Tibial nerve (tissue), 4 donors: ENCODE measurements around the gene STING1. TPM values are rescaled to one million over a fixed set of nuclear protein-coding genes. Genes with fewer than 3 reads are reported as not detected.

ENCODE experiments used
- DNase-seq, 2 donors: peaks; one replicate each; pipeline ENCODE4 v3.0.0-alpha.2; 2019; ENCODE audit warnings: low spot score in 2 of 2
- H3K27ac ChIP-seq, 4 donors: fragments of 200-600 bp; sonication (generic) in 3 of 4; one replicate each; pipeline ENCODE4 v1.5.1; 2017 to 2019; ENCODE audit warnings: mild to moderate bottlenecking in 1 of 4
- H3K27me3 ChIP-seq, 2 donors: fragments of 200-600 bp; sonication (generic) in 1 of 2; one replicate each; pipeline versions ENCODE4 v1.5.1 to v1.6.0; 2017 to 2019
- H3K36me3 ChIP-seq, 3 donors: fragments of 200-600 bp; sonication (generic); one replicate each; pipeline ENCODE4 v1.5.1; 2018 to 2019
- H3K4me1 ChIP-seq, 4 donors: fragments of 200-600 bp; sonication (generic) in 3 of 4; one replicate each; pipeline ENCODE4 v1.5.1; 2017 to 2019
- H3K4me3 ChIP-seq, 4 donors: fragments of 200-600 bp; sonication (generic) in 3 of 4; one replicate each; pipeline ENCODE4 v1.5.1; 2017 to 2019; ENCODE audit warnings: mild to moderate bottlenecking in 1 of 4, moderate library complexity in 1 of 4
- H3K9me3 ChIP-seq, 4 donors: fragments of 200-600 bp; sonication (generic) in 3 of 4; one replicate each; pipeline ENCODE4 v1.5.1; 2017 to 2019
- EP300 ChIP-seq, 2 donors: sonication (generic); formaldehyde crosslinking; IDR thresholded peaks; one replicate each; pipeline ENCODE4 v1.6.1; 2017; ENCODE audit warnings: antibody characterized with exemption in 2 of 2, mild to moderate bottlenecking in 1 of 2
- POLR2A ChIP-seq, 2 donors: fragments of 450-650 bp; IDR thresholded peaks; one replicate each; pipeline ENCODE4 v1.6.1; 2017; ENCODE audit warnings: antibody characterized with exemption in 2 of 2, mild to moderate bottlenecking in 2 of 2, moderate library complexity in 2 of 2
- WGBS, 2 donors: methylation state at CpG; one replicate each; pipeline ENCODE4 v1.1.5; 2018; 5-methylcytosine and 5-hydroxymethylcytosine counted together
- total RNA-seq, 4 donors: library from RNA; depleted of rRNA; stranded (reverse); fragments of >200 nt; gene quantifications; one replicate each; pipeline ENCODE4 v1.1.0, GENCODE V29; 2016
- TF ChIP-seq, protein P1 (sequence below), 5 experiments: fragments of 200-600 bp in 3 of 5; fragments of 450-650 bp in 2 of 5; sonication (generic) in 3 of 5; IDR thresholded peaks; one replicate each; pipeline ENCODE4 v1.5.1; 2016 to 2019; ENCODE audit warnings: antibody characterized with exemption in 5 of 5, mild to moderate bottlenecking in 3 of 5, moderate library complexity in 2 of 5

The STING1 gene
- total RNA-seq, 4 donors from 2014 or later = 48.1 to 102 (median 73.1) TPM

- no peak for DNase-seq
- H3K36me3 ChIP-seq = no peaks in the 10 kb centered on the region
- TF ChIP-seq EP300 (IDR thresholded peaks at IDR 0.05) = no peak
- TF ChIP-seq, protein P1, sequence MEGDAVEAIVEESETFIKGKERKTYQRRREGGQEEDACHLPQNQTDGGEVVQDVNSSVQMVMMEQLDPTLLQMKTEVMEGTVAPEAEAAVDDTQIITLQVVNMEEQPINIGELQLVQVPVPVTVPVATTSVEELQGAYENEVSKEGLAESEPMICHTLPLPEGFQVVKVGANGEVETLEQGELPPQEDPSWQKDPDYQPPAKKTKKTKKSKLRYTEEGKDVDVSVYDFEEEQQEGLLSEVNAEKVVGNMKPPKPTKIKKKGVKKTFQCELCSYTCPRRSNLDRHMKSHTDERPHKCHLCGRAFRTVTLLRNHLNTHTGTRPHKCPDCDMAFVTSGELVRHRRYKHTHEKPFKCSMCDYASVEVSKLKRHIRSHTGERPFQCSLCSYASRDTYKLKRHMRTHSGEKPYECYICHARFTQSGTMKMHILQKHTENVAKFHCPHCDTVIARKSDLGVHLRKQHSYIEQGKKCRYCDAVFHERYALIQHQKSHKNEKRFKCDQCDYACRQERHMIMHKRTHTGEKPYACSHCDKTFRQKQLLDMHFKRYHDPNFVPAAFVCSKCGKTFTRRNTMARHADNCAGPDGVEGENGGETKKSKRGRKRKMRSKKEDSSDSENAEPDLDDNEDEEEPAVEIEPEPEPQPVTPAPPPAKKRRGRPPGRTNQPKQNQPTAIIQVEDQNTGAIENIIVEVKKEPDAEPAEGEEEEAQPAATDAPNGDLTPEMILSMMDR (IDR thresholded peaks at IDR 0.05) = no peak
- no peak for TF ChIP-seq POLR2A (IDR thresholded peaks at IDR 0.05)
- H3K27ac ChIP-seq = no peak overlapping the region
- H3K4me3 ChIP-seq = no peak overlapping the region
- no peaks in the 10 kb centered on the region for H3K27me3 ChIP-seq
- H3K4me1 ChIP-seq = peaks cover 0 to 6% (median 0%) of the 10 kb centered on the region in 4 donors
- H3K9me3 ChIP-seq = no peaks in the 10 kb centered on the region
- WGBS, 2 donors = 91 to 92% methylated on average over 5 of the region's 5 CpGs
Observed at GRCh38 chr5:139457241-139457640, 25.3 kb downstream of the STING1 start.

- no peak for DNase-seq
- Histone ChIP-seq H3K27ac (no peak overlapping the region), H3K9me3 (no peaks in the 10 kb centered on the region), H3K36me3 (no peaks in the 10 kb centered on the region), H3K27me3 (no peaks in the 10 kb centered on the region), H3K4me3 (no peak overlapping the region), H3K4me1 (peaks cover 0 to 6% (median 0%) of the 10 kb centered on the region in 4 donors)
- 93 to 94% methylated on average over 5 to 12 of the region's 12 CpGs for WGBS, 2 donors
- TF ChIP-seq EP300 (IDR thresholded peaks at IDR 0.05) = no peak
Observed at GRCh38 chr5:139456776-139457175, 25.8 kb downstream of the STING1 start.

- Histone ChIP-seq H3K27me3 (no peaks in the 10 kb centered on the region), H3K4me3 (no peak overlapping the region), H3K27ac (no peak overlapping the region), H3K4me1 (peaks cover 0 to 6% (median 0%) of the 10 kb centered on the region in 4 donors), H3K9me3 (no peaks in the 10 kb centered on the region), H3K36me3 (no peaks in the 10 kb centered on the region)
- TF ChIP-seq EP300 (IDR thresholded peaks at IDR 0.05) (no peak), POLR2A (IDR thresholded peaks at IDR 0.05) (no peak)
- TF ChIP-seq, protein P1 (IDR thresholded peaks at IDR 0.05) = no peak
- WGBS, 2 donors = 85 to 87% methylated on average over 11 of the region's 11 CpGs
- DNase-seq = no peak
Observed at GRCh38 chr5:139454568-139455290, 27.8 kb downstream of the STING1 start.

DNA sequence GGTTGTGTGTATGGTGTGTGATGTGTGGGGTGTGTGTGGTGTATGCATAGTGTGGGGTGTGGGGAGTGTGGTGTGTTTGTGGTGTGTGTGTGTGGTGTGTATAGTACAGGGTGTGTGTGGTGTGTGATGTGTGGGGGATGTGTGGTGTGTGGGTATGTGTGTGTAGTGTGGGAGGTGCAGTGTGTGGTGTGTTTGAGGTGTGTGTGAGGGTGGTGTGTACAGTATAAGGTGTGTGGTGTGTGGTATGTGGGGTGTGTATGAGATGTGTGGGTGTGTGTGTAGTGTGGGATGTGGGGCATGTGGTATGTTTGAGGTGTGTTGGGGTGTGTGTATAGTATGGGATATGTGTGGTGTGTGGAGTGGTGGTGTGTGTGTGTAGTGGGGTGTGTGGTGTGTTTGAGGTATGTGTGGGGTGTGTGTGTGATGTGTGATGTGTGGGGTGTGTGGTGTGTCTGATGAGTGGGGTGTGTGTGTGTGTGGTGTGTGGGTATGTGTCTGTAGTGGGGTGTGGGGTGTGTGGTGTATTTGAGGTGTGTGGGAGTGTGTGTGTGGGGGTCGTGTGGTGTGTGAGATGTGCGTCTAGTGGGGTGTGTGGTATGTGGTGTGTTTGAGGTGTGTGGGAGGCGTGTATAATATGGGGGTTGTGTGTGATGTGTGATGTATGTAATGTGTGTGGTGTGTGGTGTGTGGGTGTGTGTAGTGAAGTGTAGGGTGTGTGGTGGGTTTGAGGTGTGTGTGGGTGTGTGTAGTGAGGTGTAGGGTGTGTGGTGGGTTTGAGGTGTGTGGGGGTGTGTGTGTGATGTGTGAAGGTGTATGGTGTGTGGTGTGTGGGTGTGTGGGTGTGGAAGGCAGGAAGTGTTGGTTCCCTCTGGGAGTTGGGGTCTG lies 28.6 kb downstream of the STING1 start:
- H3K9me3 ChIP-seq = no peaks in the 10 kb centered on the region
- no peak for DNase-seq

GRCh38 chr5:139451878-139452660 lies 30.5 kb downstream of the STING1 start:
- no peak for DNase-seq
- Histone ChIP-seq H3K36me3 (no peaks in the 10 kb centered on the region), H3K4me3 (no peak overlapping the region), H3K27ac (no peak overlapping the region), H3K9me3 (no peaks in the 10 kb centered on the region), H3K27me3 (no peaks in the 10 kb centered on the region), H3K4me1 (no peaks in the 10 kb centered on the region)
- TF ChIP-seq POLR2A (IDR thresholded peaks at IDR 0.05) (no peak), EP300 (IDR thresholded peaks at IDR 0.05) (no peak)
- TF ChIP-seq, protein P1 (IDR thresholded peaks at IDR 0.05) = no peak
- 76 to 87% methylated on average over 3 of the region's 3 CpGs for WGBS, 2 donors

More for the DNA sequence above, 28.6 kb downstream of the STING1 start:
- Histone ChIP-seq H3K4me3 (no peak overlapping the region), H3K27ac (no peak overlapping the region), H3K36me3 (no peaks in the 10 kb centered on the region), H3K4me1 (no peaks in the 10 kb centered on the region), H3K27me3 (no peaks in the 10 kb centered on the region)
- TF ChIP-seq POLR2A (IDR thresholded peaks at IDR 0.05) = no peak
- no peak for TF ChIP-seq EP300 (IDR thresholded peaks at IDR 0.05)
- TF ChIP-seq, protein P1 (IDR thresholded peaks at IDR 0.05) = no peak
- WGBS, 2 donors = 71 to 79% methylated on average over 3 of the region's 3 CpGs
